ENCODE data around the gene NUB1.

DNA sequence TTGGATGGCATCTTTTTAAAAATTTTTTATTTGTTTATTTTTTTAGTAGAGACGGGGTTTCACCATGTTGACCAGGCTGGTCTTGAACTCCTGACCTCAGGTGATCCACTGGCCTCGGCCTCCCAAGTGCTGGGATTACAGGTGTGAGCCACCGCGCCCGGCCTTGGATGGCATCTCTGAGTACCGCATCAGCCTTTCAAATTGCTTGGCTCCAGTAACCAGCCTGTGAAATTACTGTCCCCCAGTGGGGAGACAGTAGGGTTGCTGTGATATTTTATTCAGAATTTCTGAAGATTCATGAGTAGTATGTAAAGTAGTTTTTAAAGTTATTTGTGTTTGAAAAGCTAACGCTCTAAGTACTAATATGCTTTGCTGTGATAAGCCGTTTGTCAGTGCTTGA is 1.2 kb downstream of the NUB1 start:
- TF ChIP-seq, protein P1, sequence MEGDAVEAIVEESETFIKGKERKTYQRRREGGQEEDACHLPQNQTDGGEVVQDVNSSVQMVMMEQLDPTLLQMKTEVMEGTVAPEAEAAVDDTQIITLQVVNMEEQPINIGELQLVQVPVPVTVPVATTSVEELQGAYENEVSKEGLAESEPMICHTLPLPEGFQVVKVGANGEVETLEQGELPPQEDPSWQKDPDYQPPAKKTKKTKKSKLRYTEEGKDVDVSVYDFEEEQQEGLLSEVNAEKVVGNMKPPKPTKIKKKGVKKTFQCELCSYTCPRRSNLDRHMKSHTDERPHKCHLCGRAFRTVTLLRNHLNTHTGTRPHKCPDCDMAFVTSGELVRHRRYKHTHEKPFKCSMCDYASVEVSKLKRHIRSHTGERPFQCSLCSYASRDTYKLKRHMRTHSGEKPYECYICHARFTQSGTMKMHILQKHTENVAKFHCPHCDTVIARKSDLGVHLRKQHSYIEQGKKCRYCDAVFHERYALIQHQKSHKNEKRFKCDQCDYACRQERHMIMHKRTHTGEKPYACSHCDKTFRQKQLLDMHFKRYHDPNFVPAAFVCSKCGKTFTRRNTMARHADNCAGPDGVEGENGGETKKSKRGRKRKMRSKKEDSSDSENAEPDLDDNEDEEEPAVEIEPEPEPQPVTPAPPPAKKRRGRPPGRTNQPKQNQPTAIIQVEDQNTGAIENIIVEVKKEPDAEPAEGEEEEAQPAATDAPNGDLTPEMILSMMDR (IDR thresholded peaks at IDR 0.05), result no peak
- no peak for TF ChIP-seq EZH2 (IDR thresholded peaks at IDR 0.05)
